CD4-positive, alpha-beta memory T cell (primary cell): ENCODE data around the gene DDRGK1. TPM values are rescaled to one million over a fixed set of nuclear protein-coding genes. Genes with fewer than 3 reads are reported as not detected.
A peak's percentile ranks its signal among the peaks of the same experiment; 100 is the strongest.

Experiments
- CTCF ChIA-PET: fragments of 350-600 bp; sonication (Branson Sonifier 250); formaldehyde crosslinking; loops from one replicate; lab custom pipeline; 2021; ENCODE audit warnings: inconsistent platforms; ENCODE audit not compliant: partially characterized antibody; lab: Charles Lee
- POLR2A ChIA-PET: fragments of 350-600 bp; sonication (Branson Sonifier 250); formaldehyde crosslinking; loops from one replicate; lab custom pipeline; 2021; ENCODE audit not compliant: partially characterized antibody; lab: Charles Lee
- DNase-seq, 5 donors: peaks; one replicate each; pipeline versions ENCODE4 v3.0.0 to v3.0.0-alpha.2; 2020 to 2022; ENCODE audit warnings: mixed read lengths in 1 of 5
- H3K27ac ChIP-seq: one replicate; pipeline ENCODE4 v1.7.0; 2013; ENCODE audit warnings: low read depth, low read length
- H3K27me3 ChIP-seq: 2 replicates; pipeline ENCODE4 v1.7.0; 2013; ENCODE audit warnings: mild to moderate bottlenecking, low read length, moderate library complexity; ENCODE audit not compliant: insufficient read depth
- H3K36me3 ChIP-seq: 2 replicates; pipeline ENCODE4 v1.7.0; 2013; ENCODE audit warnings: mild to moderate bottlenecking, low read length, moderate library complexity; ENCODE audit not compliant: insufficient read depth
- H3K4me1 ChIP-seq: 2 replicates; pipeline ENCODE4 v1.7.0; 2013; ENCODE audit warnings: mild to moderate bottlenecking, low read length, moderate library complexity; ENCODE audit not compliant: insufficient read depth
- H3K4me3 ChIP-seq, 2 donors: one replicate each; pipeline ENCODE4 v1.7.0; 2013; ENCODE audit warnings: low read length in 2 of 2, mild to moderate bottlenecking in 1 of 2
- H3K9me3 ChIP-seq, 2 donors: one replicate each; pipeline ENCODE4 v1.7.0; 2013; ENCODE audit warnings: low read length in 2 of 2, control low read depth in 1 of 2; ENCODE audit not compliant: control insufficient read depth in 1 of 2
- H3K27ac Mint-ChIP-seq, 7 donors: one replicate each; pipeline ENCODE4 v1.8.0; 2020 to 2021; ENCODE audit warnings: mixed read lengths in 7 of 7, mild to moderate bottlenecking in 6 of 7, inconsistent platforms in 3 of 7, moderate library complexity in 3 of 7
- H3K27me3 Mint-ChIP-seq, 2 donors: one replicate each; pipeline ENCODE4 v1.8.0; 2020 to 2021; ENCODE audit warnings: mixed read lengths in 2 of 2
- H3K36me3 Mint-ChIP-seq, 2 donors: one replicate each; pipeline ENCODE4 v1.8.0; 2020 to 2021; ENCODE audit warnings: mixed read lengths in 2 of 2, inconsistent platforms in 1 of 2, mild to moderate bottlenecking in 1 of 2
- H3K4me1 Mint-ChIP-seq, 4 donors: one replicate each; pipeline ENCODE4 v1.8.0; 2020 to 2021; ENCODE audit warnings: mixed read lengths in 4 of 4, mild to moderate bottlenecking in 1 of 4
- H3K4me3 Mint-ChIP-seq, 8 donors: one replicate each; pipeline ENCODE4 v1.8.0; 2020 to 2021; ENCODE audit warnings: mixed read lengths in 8 of 8, mild to moderate bottlenecking in 7 of 8, moderate library complexity in 6 of 8, inconsistent platforms in 3 of 8
- H3K9me3 Mint-ChIP-seq, 8 donors: one replicate each; pipeline ENCODE4 v1.8.0; 2020 to 2021; ENCODE audit warnings: mixed read lengths in 8 of 8, mild to moderate bottlenecking in 5 of 8, inconsistent platforms in 3 of 8, moderate library complexity in 1 of 8
- intact Hi-C: fragments of 100-400 bp; cut with micrococcal nuclease; formaldehyde crosslinking; loops from one replicate; pipeline ENCODE4 v1.15.1; 2023
- polyA plus RNA-seq, 2 donors: library from polyadenylated mRNA; unstranded; fragments of 300-500 nt; fragmentation: Illumina TruSeq; gene quantifications; one replicate each; pipeline ENCODE4 v1.2.3, GENCODE V29; 2021
- total RNA-seq, 2 experiments: library from RNA; stranded (reverse); gene quantifications; one replicate each; pipeline ENCODE4 v1.2.3, GENCODE V29; 2021

Gene DDRGK1
- total and polyA plus RNA-seq, 4 experiments from 2014 or later: 35.2 to 61.0 (median 54.6) TPM

DNA sequence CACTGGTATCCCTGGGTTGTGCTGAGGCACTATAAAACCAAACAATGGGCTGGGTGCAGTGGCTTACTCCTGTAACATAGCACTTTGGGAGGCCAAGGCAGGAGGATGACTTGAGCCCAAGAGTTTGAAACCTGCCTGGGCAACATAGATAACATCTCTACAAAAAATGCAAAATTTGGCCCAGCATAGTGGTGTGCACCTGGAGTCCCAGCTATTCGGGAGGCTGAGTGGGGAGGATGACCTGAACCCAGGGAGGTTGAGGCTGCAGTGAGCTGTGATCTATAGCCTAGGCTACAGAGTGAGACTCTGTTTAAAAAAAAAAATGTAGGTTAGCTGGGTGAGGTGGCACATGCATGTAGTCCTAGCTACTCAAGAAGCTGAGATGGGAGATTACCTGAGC lies 42.2 kb upstream of the DDRGK1 start:
- Mint-ChIP-seq H3K27ac (no peak overlapping the region), H3K9me3 (no peaks in the 10 kb centered on the region), H3K4me1 (peaks cover 0 to 5% (median 0%) of the 10 kb centered on the region in 4 donors), H3K4me3 (no peak overlapping the region), H3K27me3 (peaks cover 4 to 21% of the 10 kb centered on the region in 2 donors), H3K36me3 (peaks cover 0 to 4% of the 10 kb centered on the region in 2 donors)
- H3K27me3 ChIP-seq: peaks cover 7% of the 10 kb centered on the region
- no peaks in the 10 kb centered on the region for H3K36me3 ChIP-seq
- H3K27ac ChIP-seq: no peak overlapping the region
- ChIA-PET CTCF (interaction anchor here (0.7 to 3.3 kb wide), 3 partner anchors 20 to 28 kb away, joined by 3 to 15 read pairs (median 5); no protein-coding TSS in a partner anchor), POLR2A (no interaction called here)
- no peak for DNase-seq
- H3K4me1 ChIP-seq: peaks cover 10% of the 10 kb centered on the region
- H3K4me3 ChIP-seq: no peak overlapping the region
- H3K9me3 ChIP-seq: no peaks in the 10 kb centered on the region
- intact Hi-C loops: no loop called here

DNA sequence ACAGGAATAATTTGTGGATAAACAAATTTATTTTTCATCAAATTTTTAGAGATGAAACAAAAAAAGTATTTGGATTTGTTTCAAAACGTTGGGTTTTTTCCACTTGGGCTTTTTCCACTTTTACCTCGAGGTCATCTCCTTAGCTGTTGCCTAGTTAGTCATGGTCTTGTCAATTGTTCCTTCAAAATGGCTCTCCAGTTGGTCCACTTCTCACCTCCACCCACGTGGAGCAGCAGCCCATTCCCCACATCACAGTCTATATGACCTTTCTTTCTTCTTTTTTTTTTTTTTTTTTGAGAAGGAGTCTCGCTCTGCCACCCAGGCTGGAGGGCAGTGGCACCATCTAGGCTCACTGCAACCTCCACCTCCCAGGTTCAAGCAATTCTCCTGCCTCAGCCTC lies 41.2 kb upstream of the DDRGK1 start:
- Histone ChIP-seq H3K4me1 (peaks cover 10% of the 10 kb centered on the region), H3K4me3 (no peak overlapping the region), H3K27me3 (peaks cover 7% of the 10 kb centered on the region), H3K27ac (no peak overlapping the region), H3K9me3 (no peaks in the 10 kb centered on the region), H3K36me3 (no peaks in the 10 kb centered on the region)
- Mint-ChIP-seq H3K4me1 (peaks cover 0 to 11% (median under 1%) of the 10 kb centered on the region in 4 donors), H3K9me3 (no peaks in the 10 kb centered on the region), H3K36me3 (no peaks in the 10 kb centered on the region), H3K27ac (peak overlapping the region in 1 of 7 donors; percentile 7), H3K27me3 (peaks cover 4 to 27% of the 10 kb centered on the region in 2 donors), H3K4me3 (no peak overlapping the region)
- POLR2A ChIA-PET: no interaction called here
- DNase-seq: no peak
- intact Hi-C loops: no loop called here
- CTCF ChIA-PET: interaction anchor here (0.9 to 1.7 kb wide), 2 partner anchors 18 to 27 kb away, joined by 3 to 5 read pairs; no protein-coding TSS in a partner anchor

GRCh38 chr20:3245156-3245555 lies 40.7 kb upstream of the DDRGK1 start:
- Mint-ChIP-seq H3K36me3 (no peaks in the 10 kb centered on the region), H3K27ac (no peak overlapping the region), H3K4me1 (peaks cover 0 to 11% (median 1%) of the 10 kb centered on the region in 4 donors), H3K9me3 (no peaks in the 10 kb centered on the region), H3K27me3 (peaks cover 4 to 28% of the 10 kb centered on the region in 2 donors), H3K4me3 (no peak overlapping the region)
- no peak for DNase-seq
- Histone ChIP-seq H3K27ac (no peak overlapping the region), H3K4me3 (no peak overlapping the region), H3K36me3 (no peaks in the 10 kb centered on the region), H3K27me3 (peaks cover 12% of the 10 kb centered on the region), H3K9me3 (no peaks in the 10 kb centered on the region), H3K4me1 (peaks cover 11% of the 10 kb centered on the region)
- intact Hi-C loops: no loop called here
- CTCF ChIA-PET: interaction anchor here (0.9 to 1.7 kb wide), 2 partner anchors 19 to 26 kb away, joined by 3 to 5 read pairs; no protein-coding TSS in a partner anchor
- POLR2A ChIA-PET: no interaction called here

- Histone ChIP-seq H3K27me3 (peaks cover 16% of the 10 kb centered on the region), H3K4me1 (peaks cover 16% of the 10 kb centered on the region), H3K27ac (no peak overlapping the region), H3K36me3 (no peaks in the 10 kb centered on the region), H3K9me3 (no peaks in the 10 kb centered on the region), H3K4me3 (no peak overlapping the region)
- ChIA-PET POLR2A (no interaction called here), CTCF (interaction anchor here (1.1 kb wide), 1 partner anchor 26 kb away, joined by 3 read pairs; no protein-coding TSS in a partner anchor)
- no peak for DNase-seq
- H3K27ac Mint-ChIP-seq: no peak overlapping the region
- intact Hi-C loops: no loop called here
- no peak overlapping the region for H3K4me3 Mint-ChIP-seq
- H3K36me3 Mint-ChIP-seq: peaks cover 0 to 2% of the 10 kb centered on the region in 2 donors
- peaks cover 5 to 33% of the 10 kb centered on the region in 2 donors for H3K27me3 Mint-ChIP-seq
- H3K9me3 Mint-ChIP-seq: no peaks in the 10 kb centered on the region
- peaks cover 2 to 16% (median 6%) of the 10 kb centered on the region in 4 donors for H3K4me1 Mint-ChIP-seq
Observed at GRCh38 chr20:3244613-3245012, 40.1 kb upstream of the DDRGK1 start.

- Mint-ChIP-seq H3K9me3 (no peaks in the 10 kb centered on the region), H3K27ac (peak overlapping the region in 1 of 7 donors; percentile 17), H3K36me3 (peaks cover 0 to 2% of the 10 kb centered on the region in 2 donors), H3K4me3 (no peak overlapping the region), H3K4me1 (peaks cover 2 to 17% (median 8%) of the 10 kb centered on the region in 4 donors), H3K27me3 (peaks cover 6 to 35% of the 10 kb centered on the region in 2 donors)
- peaks cover 13% of the 10 kb centered on the region for H3K4me1 ChIP-seq
- intact Hi-C loops: no loop called here
- no peaks in the 10 kb centered on the region for H3K9me3 ChIP-seq
- H3K27ac ChIP-seq: no peak overlapping the region
- DNase-seq: no peak
- H3K36me3 ChIP-seq: no peaks in the 10 kb centered on the region
- POLR2A ChIA-PET: no interaction called here
- H3K4me3 ChIP-seq: no peak overlapping the region
- H3K27me3 ChIP-seq: peaks cover 15% of the 10 kb centered on the region
- CTCF ChIA-PET: interaction anchor here (1.1 kb wide), 1 partner anchor 25 kb away, joined by 3 read pairs; no protein-coding TSS in a partner anchor
Observed at GRCh38 chr20:3243718-3244358, 39.4 kb upstream of the DDRGK1 start.

DNA sequence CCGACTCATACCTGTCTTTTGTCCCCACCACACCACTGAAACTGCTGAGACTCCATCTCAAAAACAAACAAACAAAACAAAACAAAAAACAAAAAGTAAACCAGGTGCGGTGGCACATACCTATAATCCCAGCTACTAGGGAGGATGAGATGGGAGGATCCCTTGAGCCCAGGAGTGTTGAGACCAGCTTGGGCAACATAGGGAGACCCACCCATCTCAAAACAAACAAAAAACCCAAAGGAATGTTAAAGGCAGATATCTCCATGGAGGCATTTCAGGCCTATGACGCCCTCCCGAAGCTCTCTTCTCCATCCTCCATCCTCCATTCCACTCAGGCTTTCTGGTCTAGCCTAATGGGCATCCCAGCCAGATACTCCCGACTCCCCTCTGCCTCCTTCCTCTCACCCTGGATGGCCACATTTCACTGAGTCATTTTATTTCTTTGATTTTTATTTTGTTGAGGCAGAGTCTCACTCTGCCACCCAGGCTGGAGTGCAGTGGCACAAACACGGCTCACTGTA lies 37.8 kb upstream of the DDRGK1 start:
- peak overlapping the region in 1 of 8 donors; percentile 63 for H3K4me3 Mint-ChIP-seq
- peaks cover 2 to 18% (median 8%) of the 10 kb centered on the region in 4 donors for H3K4me1 Mint-ChIP-seq
- no peak for DNase-seq
- peaks cover 0 to 2% of the 10 kb centered on the region in 2 donors for H3K36me3 Mint-ChIP-seq
- Histone ChIP-seq H3K4me3 (no peak overlapping the region), H3K9me3 (no peaks in the 10 kb centered on the region), H3K36me3 (no peaks in the 10 kb centered on the region), H3K27ac (no peak overlapping the region), H3K4me1 (peaks cover 14% of the 10 kb centered on the region), H3K27me3 (peaks cover 16% of the 10 kb centered on the region)
- intact Hi-C loops: no loop called here
- H3K9me3 Mint-ChIP-seq: no peaks in the 10 kb centered on the region
- ChIA-PET CTCF (no interaction called here), POLR2A (interaction anchor here (0.8 kb wide), 1 partner anchor 24 kb away, joined by 3 read pairs; no protein-coding TSS in a partner anchor)
- H3K27ac Mint-ChIP-seq: no peak overlapping the region
- H3K27me3 Mint-ChIP-seq: peaks cover 7 to 29% of the 10 kb centered on the region in 2 donors

GRCh38 chr20:3240776-3241363 lies 36.4 kb upstream of the DDRGK1 start:
- no peaks in the 10 kb centered on the region for H3K9me3 ChIP-seq
- CTCF ChIA-PET: interaction anchor here (1.9 kb wide), 1 partner anchor 22 kb away, joined by 8 read pairs; no protein-coding TSS in a partner anchor

More at GRCh38 chr20:3240776-3241363, 36.4 kb upstream of the DDRGK1 start:
- H3K27ac Mint-ChIP-seq: peak overlapping the region in 1 of 7 donors; percentile 75
- peaks cover 13 to 38% of the 10 kb centered on the region in 2 donors for H3K27me3 Mint-ChIP-seq
- Histone ChIP-seq H3K36me3 (no peaks in the 10 kb centered on the region), H3K27me3 (peaks cover 25% of the 10 kb centered on the region), H3K27ac (no peak overlapping the region), H3K4me1 (peaks cover 14% of the 10 kb centered on the region), H3K4me3 (no peak overlapping the region)
- DNase-seq: no peak
- peaks cover 0 to 2% of the 10 kb centered on the region in 2 donors for H3K36me3 Mint-ChIP-seq
- H3K4me1 Mint-ChIP-seq: peaks cover 2 to 23% (median 9%) of the 10 kb centered on the region in 4 donors
- POLR2A ChIA-PET: no interaction called here
- intact Hi-C loops: no loop called here
- no peaks in the 10 kb centered on the region for H3K9me3 Mint-ChIP-seq
- H3K4me3 Mint-ChIP-seq: peak overlapping the region; percentile 27 to 81 (median 61)
